GM19099 (cell line): ENCODE data around the gene SCUBE1.

Source experiments
- POLR2A ChIP-seq: IDR thresholded peaks from 3 replicates; pipeline ENCODE4 v1.6.1; 2011; ENCODE audit warnings: low read depth; ENCODE audit not compliant: insufficient read length; ENCODE audit errors: extremely low read depth

SCUBE1 gene

DNA sequence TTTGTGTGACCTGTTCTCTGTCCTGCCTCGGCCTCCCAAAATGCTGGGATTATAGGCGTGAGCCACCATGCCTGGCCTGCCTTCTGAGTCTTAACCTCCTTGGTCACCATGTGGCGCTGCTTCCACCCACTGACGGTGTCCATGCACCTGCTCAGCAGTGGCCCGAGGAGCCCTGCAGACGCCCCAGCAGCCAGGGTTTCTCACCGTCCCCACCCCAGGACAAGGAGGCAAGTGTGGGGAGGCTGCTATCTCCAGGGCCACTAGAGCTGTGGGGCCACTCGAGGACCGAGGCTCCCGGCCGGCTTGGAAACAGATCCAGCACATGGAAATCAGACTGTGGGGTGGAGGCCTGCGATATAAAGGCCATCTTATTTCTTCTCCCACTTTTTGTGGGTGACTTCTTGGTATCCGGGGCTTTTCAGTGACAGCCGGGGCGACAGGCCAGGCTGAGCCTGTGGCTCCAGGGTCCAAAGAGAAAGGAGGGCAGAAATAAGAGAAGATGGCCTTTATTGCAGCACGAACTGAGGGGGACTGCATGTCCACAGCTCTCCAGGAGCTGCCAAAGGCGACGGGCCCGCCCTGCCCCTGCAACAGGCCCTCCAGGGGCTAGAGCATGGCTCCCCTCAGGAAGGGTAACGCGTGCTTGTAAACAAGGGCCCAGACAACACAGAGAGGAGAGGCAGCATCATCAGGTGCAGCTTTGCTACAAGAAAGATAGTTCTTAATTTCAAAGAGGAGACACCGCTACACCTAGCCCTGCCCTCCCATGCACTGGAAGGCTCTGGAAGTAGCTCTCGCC, 176.8 kb downstream of the SCUBE1 start:
- TF ChIP-seq POLR2A, result no peak

DNA sequence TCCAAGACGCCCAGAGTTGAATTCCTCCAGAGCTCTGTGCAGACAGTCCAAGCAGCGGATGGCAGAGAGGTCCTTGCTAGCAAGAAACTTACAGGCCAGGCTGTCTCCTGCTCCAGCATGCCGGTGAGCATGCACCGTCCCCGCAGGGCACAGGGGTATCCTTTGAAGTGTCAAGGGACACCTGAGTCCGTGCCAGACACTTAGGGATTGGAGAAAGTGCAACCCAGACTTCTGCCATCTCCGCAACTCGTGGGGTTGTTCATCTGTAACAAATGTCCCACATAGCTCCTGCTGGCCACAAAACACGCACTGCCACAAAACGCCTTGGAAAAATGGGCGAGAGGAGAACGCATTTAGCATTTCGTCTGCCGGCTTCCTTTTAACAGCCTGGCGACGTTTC, 178.5 kb downstream of the SCUBE1 start:
- TF ChIP-seq POLR2A, result no peak

DNA sequence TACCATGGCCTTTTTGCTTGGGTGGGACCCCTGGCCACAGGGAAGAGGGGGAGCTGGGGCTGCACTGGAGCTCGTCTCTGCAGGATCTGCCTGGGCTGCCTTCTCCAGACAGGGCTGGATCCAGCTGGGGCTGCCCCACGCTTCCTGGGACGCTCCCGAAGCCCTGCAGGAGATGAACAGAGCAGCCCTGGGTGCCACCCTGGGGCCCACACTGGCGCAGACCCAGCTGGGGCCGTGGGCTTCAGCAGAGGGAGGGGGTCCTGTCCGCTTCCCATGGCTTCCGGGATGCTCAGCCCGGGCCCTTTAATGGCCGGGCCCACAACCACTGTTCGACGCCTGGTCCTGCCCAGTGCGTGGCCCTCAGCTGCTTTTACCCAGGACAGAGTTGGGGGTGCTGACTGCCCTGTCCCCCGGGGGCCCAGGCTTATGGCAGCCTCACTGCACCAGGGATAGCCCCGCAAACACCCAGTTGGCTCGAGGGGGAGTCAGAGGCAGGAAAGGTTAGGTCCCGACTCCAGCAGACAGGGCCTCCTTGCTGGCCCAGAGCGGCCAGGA, 179.9 kb downstream of the SCUBE1 start:
- no peak for TF ChIP-seq POLR2A

DNA sequence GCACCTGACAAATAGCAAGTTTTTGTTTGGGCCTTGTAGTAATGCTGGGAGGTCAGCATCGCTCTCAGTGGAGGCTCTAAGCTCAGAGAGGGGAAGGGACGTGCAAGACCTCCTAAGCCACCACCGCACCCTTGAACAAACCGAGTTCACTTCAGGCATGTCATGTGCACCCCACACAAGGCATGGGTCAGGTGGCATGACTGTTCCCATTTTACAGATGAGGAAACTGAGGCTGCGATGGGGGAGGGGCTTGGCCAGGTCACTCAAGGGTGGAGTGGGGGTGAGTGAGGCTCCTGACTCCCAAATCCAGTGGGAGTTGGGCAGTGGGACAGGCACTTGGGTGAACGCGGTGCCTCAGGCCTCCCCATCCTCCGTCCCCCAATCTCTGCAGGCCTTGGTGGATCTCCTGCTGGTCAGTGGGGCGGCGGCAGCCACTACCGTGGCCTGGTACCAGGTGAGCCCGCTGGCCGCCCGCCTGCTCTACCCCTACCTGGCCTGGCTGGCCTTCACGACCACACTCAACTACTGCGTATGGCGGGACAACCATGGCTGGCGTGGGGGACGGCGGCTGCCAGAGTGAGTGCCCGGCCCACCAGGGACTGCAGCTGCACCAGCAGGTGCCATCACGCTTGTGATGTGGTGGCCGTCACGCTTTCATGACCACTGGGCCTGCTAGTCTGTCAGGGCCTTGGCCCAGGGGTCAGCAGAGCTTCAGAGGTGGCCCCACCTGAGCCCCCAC, 180.6 kb downstream of the SCUBE1 start:
- TF ChIP-seq POLR2A, result no peak

DNA sequence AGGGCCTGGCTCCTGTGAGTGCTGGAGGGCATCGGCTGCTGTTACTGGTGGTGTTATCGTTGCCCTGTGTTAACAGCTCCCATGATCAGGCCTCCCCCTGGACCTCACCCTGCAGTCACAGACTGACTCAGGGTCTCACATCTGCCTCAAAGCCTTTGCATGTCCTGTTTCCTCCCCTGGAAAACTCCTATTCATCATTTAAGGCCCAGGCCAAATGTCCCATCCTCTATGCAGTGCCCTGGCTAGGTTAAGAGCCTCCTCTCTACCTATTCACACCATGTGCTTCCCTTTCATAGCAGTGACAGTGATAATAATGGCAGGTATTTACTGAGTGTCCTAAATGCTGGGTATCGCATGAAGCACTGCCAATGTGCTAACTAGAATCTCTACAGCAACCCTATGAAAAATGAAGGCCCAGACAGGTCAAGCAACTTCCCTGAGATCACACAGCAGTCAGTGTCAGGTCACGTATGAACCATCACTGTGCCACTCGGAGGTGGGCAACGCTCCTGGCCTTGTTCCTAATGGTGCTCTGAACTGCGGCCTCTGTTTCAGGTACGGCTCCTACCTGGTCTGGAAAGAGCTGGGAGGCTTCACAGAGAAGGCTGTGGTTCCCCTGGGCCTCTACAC, 182.6 kb downstream of the SCUBE1 start:
- TF ChIP-seq POLR2A, result no peak

DNA sequence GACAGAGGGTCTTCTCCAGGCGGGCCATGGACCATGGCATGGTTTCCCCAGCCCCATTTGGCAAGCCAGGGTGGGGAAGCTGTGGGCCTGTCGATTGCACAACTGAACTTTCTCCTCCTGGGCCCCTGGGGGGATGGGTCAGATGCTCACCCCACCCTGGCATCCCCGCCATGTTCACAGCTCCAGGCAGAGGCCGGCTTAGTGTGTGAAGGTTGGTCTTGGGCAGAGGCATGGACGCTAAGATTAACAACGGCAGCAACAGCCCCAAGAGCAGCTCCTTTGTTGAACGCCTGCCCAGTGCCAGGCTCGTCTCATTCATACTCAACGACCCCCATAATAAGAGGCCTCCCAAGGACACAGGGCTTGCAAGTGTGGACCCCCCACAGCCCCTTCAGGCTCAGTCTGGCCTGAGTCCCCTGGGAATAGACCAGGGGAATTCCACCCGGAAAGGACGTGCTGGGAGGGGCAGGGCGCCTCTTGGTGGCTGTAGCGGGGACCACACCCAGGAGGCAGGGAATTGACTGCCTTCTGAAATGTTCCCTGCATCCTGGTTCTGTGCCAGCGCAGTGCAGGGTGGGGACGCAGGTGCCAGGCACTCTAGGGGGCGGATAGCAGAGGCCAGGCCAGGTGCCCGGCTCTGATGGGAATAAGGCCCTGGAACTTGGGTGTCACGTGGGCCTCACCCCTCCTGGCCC, 183.5 kb downstream of the SCUBE1 start:
- TF ChIP-seq POLR2A, result no peak

DNA sequence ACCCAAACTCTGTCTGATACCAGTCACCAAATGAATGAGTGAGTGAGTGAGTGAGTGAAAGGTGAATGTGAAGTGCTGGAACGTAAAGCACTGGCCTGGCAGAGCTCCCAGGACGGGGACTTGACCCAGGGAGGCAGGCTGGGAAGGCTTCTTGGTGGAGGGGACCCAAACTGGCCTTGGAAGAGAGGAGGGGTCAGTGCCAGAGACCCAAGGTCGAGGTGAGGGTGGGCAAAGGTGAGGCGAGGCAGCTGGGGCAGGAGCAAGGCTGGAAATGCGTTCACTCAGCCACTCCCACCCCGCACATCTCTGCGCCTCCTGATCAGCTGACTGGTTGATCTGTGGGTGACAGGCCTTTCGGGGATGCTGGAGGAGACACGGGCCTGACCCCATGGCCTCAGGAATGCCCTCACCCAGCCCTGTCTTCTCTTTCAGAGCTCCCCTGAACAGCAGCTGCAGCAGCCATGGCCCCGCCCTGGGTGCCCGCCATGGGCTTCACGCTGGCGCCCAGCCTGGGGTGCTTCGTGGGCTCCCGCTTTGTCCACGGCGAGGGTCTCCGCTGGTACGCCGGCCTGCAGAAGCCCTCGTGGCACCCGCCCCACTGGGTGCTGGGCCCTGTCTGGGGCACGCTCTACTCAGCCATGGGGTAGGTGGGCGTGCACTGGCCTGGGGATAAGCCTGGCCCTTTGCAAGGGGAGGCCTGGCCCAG, 184.2 kb downstream of the SCUBE1 start:
- TF ChIP-seq POLR2A, result no peak

DNA sequence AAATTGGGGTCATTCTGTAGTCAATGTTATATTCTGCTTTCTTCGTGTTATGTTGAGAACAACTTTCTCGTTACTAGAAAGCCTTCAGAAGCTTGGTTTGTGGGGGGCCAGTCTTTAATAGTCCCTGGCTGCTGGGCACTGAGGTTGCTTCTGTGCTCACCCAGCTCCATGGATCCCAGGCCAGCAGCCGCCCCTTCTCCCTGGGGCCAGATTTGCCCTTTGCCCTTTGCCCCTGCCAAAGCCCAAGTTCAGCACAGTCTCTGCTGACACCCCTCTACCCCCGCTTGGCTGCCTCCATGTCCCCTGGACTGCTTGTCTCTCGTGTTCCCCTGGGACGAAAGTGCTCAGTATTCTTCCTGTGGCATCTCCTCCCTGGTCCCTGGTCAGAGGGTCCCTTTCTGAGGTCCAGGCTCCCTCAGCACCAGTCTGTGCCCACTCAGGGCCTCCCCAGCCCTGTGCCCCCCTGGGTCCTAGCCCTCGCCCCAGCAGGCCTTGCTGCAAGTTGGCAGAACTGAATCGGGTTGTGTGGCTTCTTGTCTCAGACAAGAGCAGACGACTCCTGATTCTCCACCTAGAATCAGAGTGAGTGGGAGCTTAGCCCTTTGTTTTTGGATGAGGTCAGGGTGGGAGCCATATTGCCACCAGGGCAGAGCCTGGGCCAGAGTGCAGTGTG, 185.2 kb downstream of the SCUBE1 start:
- no peak for TF ChIP-seq POLR2A

DNA sequence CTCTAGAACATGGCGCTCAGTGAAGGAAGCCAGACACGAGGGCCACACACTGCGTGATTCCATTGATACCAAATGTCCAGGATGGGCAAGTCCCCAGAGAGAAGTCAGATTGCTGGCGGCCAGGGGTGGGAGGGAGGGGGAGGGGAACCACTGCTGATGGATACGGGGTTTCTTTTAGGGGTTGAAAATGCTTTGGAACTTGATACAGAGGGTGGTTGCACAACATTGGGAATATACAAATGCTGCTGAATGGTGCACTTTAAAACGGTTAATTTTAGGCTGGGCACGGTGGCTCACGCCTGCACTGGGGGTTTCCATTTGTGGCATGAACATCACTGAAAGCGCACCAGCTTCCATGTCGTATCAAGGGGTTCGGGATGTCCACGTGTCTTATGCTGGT, 186.8 kb downstream of the SCUBE1 start:
- TF ChIP-seq POLR2A, result no peak

DNA sequence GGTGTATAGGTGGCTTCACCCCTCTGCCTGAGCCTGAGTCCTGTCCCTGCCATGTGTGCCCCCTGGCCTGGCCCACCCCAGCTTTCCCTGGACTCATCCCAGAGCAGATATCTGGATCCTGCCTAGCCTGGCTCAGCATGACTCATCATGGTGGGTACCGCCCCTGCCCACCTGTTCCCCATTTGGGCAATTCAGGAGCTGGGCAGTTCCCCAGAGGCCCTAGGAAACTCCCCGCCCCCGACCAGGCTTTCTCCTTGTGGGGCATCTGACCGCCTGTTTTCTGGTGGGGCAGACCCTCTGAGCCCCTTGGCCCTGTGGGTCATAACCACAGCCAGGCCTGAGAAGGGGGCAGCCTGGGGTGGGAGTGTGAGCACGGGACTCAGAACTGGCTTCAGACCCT, 187.4 kb downstream of the SCUBE1 start:
- TF ChIP-seq POLR2A, result no peak

DNA sequence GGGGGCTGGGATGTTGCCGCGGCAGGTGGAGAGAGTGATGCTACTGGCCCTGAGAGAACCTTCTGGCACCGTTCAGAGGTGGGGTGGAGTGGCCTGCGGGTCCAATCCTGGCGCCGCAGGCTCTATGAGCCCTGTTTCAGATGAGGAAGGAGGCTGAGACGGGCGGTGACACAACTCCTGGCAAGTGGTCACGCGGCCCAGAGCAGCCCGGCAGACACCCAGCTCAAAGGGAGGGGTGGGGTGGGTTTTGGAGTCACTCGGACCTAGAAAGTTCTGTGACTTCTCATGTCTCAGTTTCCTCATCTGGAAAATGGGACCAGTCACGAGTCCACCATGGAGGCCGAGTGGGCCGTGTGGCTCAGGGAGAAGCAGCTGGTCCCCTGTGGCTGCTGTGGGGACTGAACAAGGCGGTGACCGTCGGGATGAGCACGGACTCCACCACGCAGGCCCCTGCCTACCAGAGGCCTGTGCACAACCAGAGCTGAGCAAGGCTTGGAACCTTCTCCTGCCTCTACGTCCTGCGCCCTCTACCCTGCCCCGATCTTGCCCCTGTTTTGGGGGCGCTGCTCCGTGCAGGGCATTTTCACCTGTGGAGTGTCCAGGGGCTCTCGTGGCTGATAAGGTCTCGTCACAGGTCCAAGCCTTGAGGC, 188.2 kb downstream of the SCUBE1 start:
- no peak for TF ChIP-seq POLR2A

DNA sequence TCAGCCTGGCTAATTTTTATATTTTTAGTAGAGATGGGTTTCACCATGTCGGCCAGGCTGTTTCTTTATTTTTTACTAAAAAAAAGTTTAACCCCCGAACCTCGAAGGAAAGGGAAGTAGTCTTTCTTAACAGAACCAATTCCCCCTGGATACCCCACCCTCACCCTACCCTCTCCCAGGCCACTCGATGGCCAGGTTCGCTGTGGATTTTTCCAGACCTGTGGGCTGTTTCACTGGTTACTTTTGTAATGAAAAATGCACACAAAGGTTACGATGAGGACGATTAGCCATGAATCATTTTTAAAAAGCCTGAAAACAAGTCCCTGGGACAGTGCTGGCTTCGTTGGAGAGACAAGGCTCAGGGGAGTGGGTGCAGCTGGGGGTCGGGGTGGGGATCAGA, 189.3 kb downstream of the SCUBE1 start:
- TF ChIP-seq POLR2A, result no peak

DNA sequence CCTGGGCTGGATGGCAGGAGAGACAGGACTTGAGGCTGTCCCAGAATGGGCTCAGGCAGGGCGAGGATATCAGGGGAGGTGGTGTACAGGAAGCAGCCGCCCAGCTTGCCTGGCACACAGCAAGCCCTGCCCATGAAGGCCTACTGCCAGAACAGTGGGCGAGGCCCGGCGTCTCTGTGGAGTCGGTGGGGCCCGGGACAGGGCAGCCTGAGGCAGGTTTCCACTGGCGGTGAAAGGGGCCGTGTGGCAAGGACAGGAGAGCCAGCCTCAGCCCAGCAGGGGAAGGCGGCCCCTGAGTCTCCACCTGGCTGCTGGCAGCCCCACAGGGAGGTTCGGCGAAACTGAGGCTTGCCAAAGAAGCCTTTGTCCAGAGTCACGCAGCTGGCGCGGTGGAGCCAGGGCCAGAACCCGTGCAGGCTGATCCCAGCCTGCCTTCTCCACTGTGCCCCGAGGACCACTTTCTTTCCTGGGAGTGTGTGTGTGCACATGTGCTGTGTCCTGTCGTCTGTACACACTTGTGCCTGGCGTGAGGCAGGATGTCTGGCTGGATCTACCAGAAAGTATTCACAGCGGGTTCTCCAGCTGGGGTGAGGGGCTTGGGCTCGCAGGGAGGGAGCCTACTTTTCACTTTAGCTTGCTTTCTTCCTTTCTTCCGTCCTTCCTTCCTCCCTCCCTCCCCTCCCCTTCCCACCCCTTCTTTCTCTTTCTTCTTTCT, 190.7 kb downstream of the SCUBE1 start:
- TF ChIP-seq POLR2A, result no peak
